ENCODE measurements around the gene ADPRS. TPM values are rescaled to one million over a fixed set of nuclear protein-coding genes. Genes with fewer than 3 reads are reported as not detected.

The ADPRS gene
- total and polyA plus RNA-seq, 7 donors = 21.6 to 49.6 (median 30.0) TPM

DNA sequence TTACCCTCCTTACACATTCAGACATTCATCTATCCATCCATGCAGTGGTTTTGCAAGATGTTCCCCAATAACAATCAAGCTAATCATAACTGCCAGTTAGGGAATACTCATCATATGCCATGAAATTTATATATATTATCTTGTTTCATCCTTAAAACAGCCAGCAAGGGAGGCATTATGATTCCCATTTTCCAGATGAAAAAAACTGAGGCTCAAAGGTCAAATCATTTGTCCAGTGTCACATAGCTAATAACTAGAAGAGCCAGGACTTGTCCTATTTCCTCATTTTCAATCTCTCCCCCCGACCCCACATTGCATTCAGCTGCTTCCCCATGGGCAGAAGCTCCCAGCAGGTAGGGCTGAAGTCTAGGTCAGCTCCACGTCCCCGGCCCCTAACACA lies 43.3 kb downstream of the ADPRS start:
- Histone ChIP-seq H3K9me3 (no peaks in the 10 kb centered on the region), H3K36me3 (peaks cover 0 to 4% (median 1%) of the 10 kb centered on the region in 4 donors), H3K27ac (no peak overlapping the region), H3K4me3 (no peak overlapping the region), H3K4me1 (peaks cover 0 to 42% (median 40%) of the 10 kb centered on the region in 4 donors), H3K27me3 (no peaks in the 10 kb centered on the region)
- DNase-seq = no peak
- intact Hi-C loops (cut with DNase I) = no loop called here
- WGBS, 2 donors = 74 to 77% methylated on average over 3 of the region's 3 CpGs
- TF ChIP-seq POLR2A (IDR thresholded peaks at IDR 0.05) (no peak), POLR2AphosphoS5 (IDR thresholded peaks at IDR 0.05) (no peak), EP300 (IDR thresholded peaks at IDR 0.05) (no peak)
- TF ChIP-seq, protein P1, sequence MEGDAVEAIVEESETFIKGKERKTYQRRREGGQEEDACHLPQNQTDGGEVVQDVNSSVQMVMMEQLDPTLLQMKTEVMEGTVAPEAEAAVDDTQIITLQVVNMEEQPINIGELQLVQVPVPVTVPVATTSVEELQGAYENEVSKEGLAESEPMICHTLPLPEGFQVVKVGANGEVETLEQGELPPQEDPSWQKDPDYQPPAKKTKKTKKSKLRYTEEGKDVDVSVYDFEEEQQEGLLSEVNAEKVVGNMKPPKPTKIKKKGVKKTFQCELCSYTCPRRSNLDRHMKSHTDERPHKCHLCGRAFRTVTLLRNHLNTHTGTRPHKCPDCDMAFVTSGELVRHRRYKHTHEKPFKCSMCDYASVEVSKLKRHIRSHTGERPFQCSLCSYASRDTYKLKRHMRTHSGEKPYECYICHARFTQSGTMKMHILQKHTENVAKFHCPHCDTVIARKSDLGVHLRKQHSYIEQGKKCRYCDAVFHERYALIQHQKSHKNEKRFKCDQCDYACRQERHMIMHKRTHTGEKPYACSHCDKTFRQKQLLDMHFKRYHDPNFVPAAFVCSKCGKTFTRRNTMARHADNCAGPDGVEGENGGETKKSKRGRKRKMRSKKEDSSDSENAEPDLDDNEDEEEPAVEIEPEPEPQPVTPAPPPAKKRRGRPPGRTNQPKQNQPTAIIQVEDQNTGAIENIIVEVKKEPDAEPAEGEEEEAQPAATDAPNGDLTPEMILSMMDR (IDR thresholded peaks at IDR 0.05) = no peak

DNA sequence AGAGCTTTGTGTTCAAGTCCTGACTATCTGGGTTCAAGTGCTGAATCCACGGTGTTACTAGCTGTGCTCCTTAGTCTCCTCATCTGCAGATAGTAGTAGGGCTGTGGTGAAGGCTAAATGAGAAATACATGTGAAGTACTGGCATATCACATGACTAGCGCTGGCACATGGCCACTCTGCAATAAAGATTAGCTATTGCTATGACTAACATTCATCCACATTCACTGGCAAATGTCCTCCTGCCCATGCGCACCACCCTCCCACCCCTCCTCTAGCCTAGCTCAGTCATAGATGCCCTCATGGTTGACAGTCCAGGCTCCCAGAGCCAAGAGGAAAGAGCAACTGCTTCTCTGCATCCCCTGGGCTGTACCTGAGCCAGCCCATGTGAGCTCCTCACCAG lies 44.8 kb downstream of the ADPRS start:
- WGBS, 2 donors = 14 to 63% methylated on average over 3 of the region's 3 CpGs
- Histone ChIP-seq H3K27me3 (no peaks in the 10 kb centered on the region), H3K36me3 (peaks cover 5 to 17% (median 11%) of the 10 kb centered on the region in 4 donors), H3K4me3 (no peak overlapping the region), H3K4me1 (peaks cover 0 to 52% (median 48%) of the 10 kb centered on the region in 4 donors), H3K27ac (peak overlapping the region; percentile 65 to 82 (median 78)), H3K9me3 (no peaks in the 10 kb centered on the region)
- intact Hi-C loops (cut with DNase I) = no loop called here
- no peak for DNase-seq
- no peak for TF ChIP-seq EP300 (IDR thresholded peaks at IDR 0.05)
- TF ChIP-seq POLR2AphosphoS5 (IDR thresholded peaks at IDR 0.05) = peak in 1 of 4 donors; percentile 14
- TF ChIP-seq, protein P1 (IDR thresholded peaks at IDR 0.05) = no peak
- TF ChIP-seq POLR2A (IDR thresholded peaks at IDR 0.05) = no peak

DNA sequence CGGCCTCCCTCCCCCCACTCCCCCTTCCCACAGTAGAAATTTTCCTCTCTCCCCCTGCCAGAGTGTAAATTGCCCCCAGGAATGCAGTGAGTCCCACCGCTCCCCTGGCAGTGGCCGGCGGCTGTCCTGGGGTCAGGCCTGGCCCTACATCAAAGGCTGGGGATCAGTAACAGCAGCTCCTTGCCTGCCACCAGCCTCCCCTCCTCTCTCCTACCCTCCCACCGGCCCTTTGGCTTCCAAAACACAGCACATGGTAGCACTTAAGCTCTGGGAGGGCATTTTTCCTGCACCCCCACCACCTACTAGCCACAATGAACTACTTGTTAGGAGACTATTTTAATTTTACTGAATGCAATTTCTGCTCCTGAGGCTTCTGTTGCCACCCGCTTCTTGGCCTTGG lies 45.3 kb downstream of the ADPRS start:
- intact Hi-C loops (cut with DNase I) = no loop called here
- no peak for DNase-seq

DNA sequence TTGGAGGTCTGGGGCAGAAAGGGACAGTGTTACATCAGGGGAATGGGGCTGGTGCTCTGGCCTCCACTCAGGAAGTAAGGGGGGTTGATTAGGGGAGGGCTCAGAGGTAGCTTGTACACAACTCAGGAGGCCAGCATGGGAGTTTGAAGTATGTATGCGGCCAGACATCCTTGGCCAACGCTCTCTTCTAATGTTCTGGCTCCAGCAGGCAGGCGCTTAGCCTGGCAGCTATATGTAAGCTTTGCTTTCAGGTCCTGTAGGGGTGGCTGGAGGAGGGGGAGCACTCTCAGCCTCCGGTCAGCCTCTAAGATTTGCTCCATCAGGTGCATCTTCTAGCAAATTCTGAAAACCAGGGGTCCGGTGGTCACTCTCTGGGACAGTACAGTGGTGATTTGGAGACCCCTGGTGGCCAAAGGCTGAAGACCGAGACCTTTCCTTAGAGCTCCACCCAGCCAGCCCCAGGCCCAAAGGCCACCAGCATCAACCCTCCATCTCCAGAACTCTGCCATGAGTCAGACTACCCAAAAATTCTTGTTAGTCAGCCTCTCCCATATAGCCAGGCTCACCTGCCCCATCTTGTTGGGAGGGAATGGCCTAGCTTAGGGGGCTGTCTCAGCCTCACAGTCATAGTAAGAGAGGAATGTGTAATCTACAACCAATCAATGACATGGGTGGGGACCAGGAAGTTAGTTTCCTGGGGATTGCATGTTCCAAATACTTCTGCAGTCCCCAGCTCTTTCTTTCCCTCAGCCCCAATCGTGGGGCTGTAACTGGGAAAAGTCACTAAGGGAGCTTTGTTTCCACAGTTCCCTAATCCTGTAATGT lies 46.0 kb downstream of the ADPRS start:
- no peak for DNase-seq
- Histone ChIP-seq H3K27me3 (no peaks in the 10 kb centered on the region), H3K36me3 (peaks cover 7 to 29% (median 16%) of the 10 kb centered on the region in 4 donors), H3K9me3 (no peaks in the 10 kb centered on the region), H3K27ac (peak overlapping the region; percentile 65 to 82 (median 78)), H3K4me1 (peaks cover 0 to 54% (median 48%) of the 10 kb centered on the region in 4 donors), H3K4me3 (no peak overlapping the region)
- intact Hi-C loops (cut with DNase I) = loop anchor here (1.0 kb wide), 1 partner anchor 35 kb away; no protein-coding TSS in a partner anchor
- WGBS, 2 donors = 60 to 65% methylated on average over 7 of the region's 7 CpGs
- TF ChIP-seq POLR2A (IDR thresholded peaks at IDR 0.05) (no peak), EP300 (IDR thresholded peaks at IDR 0.05) (no peak)
- TF ChIP-seq, protein P1 (IDR thresholded peaks at IDR 0.05) = peak; percentile 51 to 67 (median 58)

More for the DNA sequence above, 45.3 kb downstream of the ADPRS start:
- Histone ChIP-seq H3K27ac (peak overlapping the region; percentile 65 to 82 (median 78)), H3K9me3 (no peaks in the 10 kb centered on the region), H3K36me3 (peaks cover 7 to 22% (median 14%) of the 10 kb centered on the region in 4 donors), H3K27me3 (no peaks in the 10 kb centered on the region), H3K4me3 (no peak overlapping the region), H3K4me1 (peaks cover 0 to 52% (median 48%) of the 10 kb centered on the region in 4 donors)
- TF ChIP-seq POLR2A (IDR thresholded peaks at IDR 0.05) (no peak), EP300 (IDR thresholded peaks at IDR 0.05) (no peak), POLR2AphosphoS5 (IDR thresholded peaks at IDR 0.05) (no peak)
- TF ChIP-seq, protein P1 (IDR thresholded peaks at IDR 0.05) = no peak
- 72 to 79% methylated on average over 6 of the region's 6 CpGs for WGBS, 2 donors
